Body of pancreas (tissue), 4 donors: ENCODE results near the gene ASXL3.

Source experiments
- CTCF ChIP-seq, 7 experiments: fragments of 450-650 bp in 4 of 7; fragments of 200-600 bp in 3 of 7; sonication (generic) in 3 of 7; IDR thresholded peaks; one replicate each; pipeline ENCODE4 v1.5.1; 2016 to 2019; ENCODE audit warnings: antibody characterized with exemption in 7 of 7
- POLR2A ChIP-seq, 3 donors: fragments of 450-650 bp; IDR thresholded peaks; one replicate each; pipeline ENCODE4 v1.6.1; 2016; ENCODE audit warnings: antibody characterized with exemption in 3 of 3, mild to moderate bottlenecking in 2 of 3

- TF ChIP-seq CTCF (IDR thresholded peaks at IDR 0.05) (no peak), POLR2A (IDR thresholded peaks at IDR 0.05) (no peak)
Observed at GRCh38 chr18:33532978-33533377, 45.0 kb upstream of the ASXL3 start.
